Measurements from ENCODE around the gene TMEM176B. TPM values are rescaled to one million over a fixed set of nuclear protein-coding genes. Genes with fewer than 3 reads are reported as not detected.

TMEM176B gene
- total RNA-seq, 4 donors from 2014 or later: 30.4 to 369 (median 224) TPM

GRCh38 chr7:150748376-150748775 lies 51.8 kb downstream of the TMEM176B start:
- Histone ChIP-seq H3K36me3 (no peaks in the 10 kb centered on the region), H3K27me3 (no peaks in the 10 kb centered on the region), H3K9me3 (no peaks in the 10 kb centered on the region), H3K4me1 (no peaks in the 10 kb centered on the region), H3K4me3 (no peak overlapping the region), H3K27ac (no peak overlapping the region)
- in situ Hi-C loops (cut with MboI; ENCODE audit: low pct_ligation_motif_present in 1 of 4, low pct_unique_long_range_greater_than_20kb in 1 of 4, low sequenced_read_pairs in 3 of 4): loop anchor here in 2 of 4 donors (10.0 to 25.0 kb wide), 2 partner anchors 286 to 294 kb away; partner anchors contain the start of gene GIMAP8 (in 2 of the 2)
- no peak for DNase-seq
- WGBS, 2 donors (ENCODE audit: low coverage in 1 of 2): 69 to 77% methylated on average over 4 of the region's 4 CpGs
- intact Hi-C loops (cut with DNase I; ENCODE audit: low total_unique reads): no loop called here
- no peak for TF ChIP-seq EP300 (IDR thresholded peaks at IDR 0.05; ENCODE audit: low read depth)
- TF ChIP-seq POLR2A (IDR thresholded peaks at IDR 0.05): no peak
- TF ChIP-seq POLR2AphosphoS5 (IDR thresholded peaks at IDR 0.05): no peak
- TF ChIP-seq, protein P1, sequence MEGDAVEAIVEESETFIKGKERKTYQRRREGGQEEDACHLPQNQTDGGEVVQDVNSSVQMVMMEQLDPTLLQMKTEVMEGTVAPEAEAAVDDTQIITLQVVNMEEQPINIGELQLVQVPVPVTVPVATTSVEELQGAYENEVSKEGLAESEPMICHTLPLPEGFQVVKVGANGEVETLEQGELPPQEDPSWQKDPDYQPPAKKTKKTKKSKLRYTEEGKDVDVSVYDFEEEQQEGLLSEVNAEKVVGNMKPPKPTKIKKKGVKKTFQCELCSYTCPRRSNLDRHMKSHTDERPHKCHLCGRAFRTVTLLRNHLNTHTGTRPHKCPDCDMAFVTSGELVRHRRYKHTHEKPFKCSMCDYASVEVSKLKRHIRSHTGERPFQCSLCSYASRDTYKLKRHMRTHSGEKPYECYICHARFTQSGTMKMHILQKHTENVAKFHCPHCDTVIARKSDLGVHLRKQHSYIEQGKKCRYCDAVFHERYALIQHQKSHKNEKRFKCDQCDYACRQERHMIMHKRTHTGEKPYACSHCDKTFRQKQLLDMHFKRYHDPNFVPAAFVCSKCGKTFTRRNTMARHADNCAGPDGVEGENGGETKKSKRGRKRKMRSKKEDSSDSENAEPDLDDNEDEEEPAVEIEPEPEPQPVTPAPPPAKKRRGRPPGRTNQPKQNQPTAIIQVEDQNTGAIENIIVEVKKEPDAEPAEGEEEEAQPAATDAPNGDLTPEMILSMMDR (IDR thresholded peaks at IDR 0.05): no peak

GRCh38 chr7:150746921-150747320 lies 53.2 kb downstream of the TMEM176B start:
- Histone ChIP-seq H3K36me3 (no peaks in the 10 kb centered on the region), H3K4me1 (peaks cover 0 to 6% (median 0%) of the 10 kb centered on the region in 4 donors), H3K27ac (no peak overlapping the region), H3K4me3 (no peak overlapping the region), H3K9me3 (no peaks in the 10 kb centered on the region), H3K27me3 (no peaks in the 10 kb centered on the region)
- in situ Hi-C loops (cut with MboI; ENCODE audit: low pct_ligation_motif_present in 1 of 4, low pct_unique_long_range_greater_than_20kb in 1 of 4, low sequenced_read_pairs in 3 of 4) (loop anchor here in 2 of 4 donors (10.0 to 25.0 kb wide), 2 partner anchors 285 to 292 kb away; partner anchors contain the start of gene GIMAP8 (in 2 of the 2)), intact Hi-C loops (cut with DNase I; ENCODE audit: low total_unique reads) (no loop called here)
- 96 to 100% methylated on average over 1 to 6 of the region's 6 CpGs for WGBS, 2 donors (ENCODE audit: low coverage in 1 of 2)
- TF ChIP-seq POLR2A (IDR thresholded peaks at IDR 0.05): no peak
- TF ChIP-seq, protein P1 (IDR thresholded peaks at IDR 0.05): no peak
- TF ChIP-seq POLR2AphosphoS5 (IDR thresholded peaks at IDR 0.05): no peak
- TF ChIP-seq EP300 (IDR thresholded peaks at IDR 0.05; ENCODE audit: low read depth): no peak
- DNase-seq: no peak

DNA sequence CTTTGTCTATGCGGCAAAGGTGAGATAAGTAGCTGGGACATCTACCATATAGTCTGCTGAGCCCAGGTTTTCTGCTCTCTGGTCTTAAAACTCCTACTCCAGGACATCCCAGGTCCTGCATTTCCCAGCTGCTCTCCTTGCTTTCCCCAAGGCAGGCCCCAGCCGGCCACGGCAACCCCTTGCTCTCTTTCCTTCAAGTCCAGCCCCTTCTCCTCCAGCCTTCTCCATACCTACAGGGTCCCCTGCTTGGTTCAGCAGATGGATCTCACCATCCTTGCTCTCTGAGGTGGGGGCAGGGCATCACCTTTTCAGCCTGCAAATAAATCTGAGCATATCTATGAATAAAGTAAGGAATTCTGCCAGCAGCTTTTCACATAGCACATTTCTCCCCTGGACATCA lies 54.3 kb downstream of the TMEM176B start:
- WGBS, 2 donors (ENCODE audit: low coverage in 1 of 2): 70 to 72% methylated on average over 3 of the region's 3 CpGs
- in situ Hi-C loops (cut with MboI; ENCODE audit: low pct_ligation_motif_present in 1 of 4, low pct_unique_long_range_greater_than_20kb in 1 of 4, low sequenced_read_pairs in 3 of 4) (loop anchor here in 2 of 4 donors (10.0 to 25.0 kb wide), 2 partner anchors 284 to 291 kb away; partner anchors contain the start of gene GIMAP8 (in 2 of the 2)), intact Hi-C loops (cut with DNase I; ENCODE audit: low total_unique reads) (no loop called here)
- no peak for DNase-seq
- H3K36me3 ChIP-seq: no peaks in the 10 kb centered on the region
- peaks cover 0 to 6% (median 0%) of the 10 kb centered on the region in 4 donors for H3K4me1 ChIP-seq
- H3K27ac ChIP-seq: no peak overlapping the region
- no peaks in the 10 kb centered on the region for H3K27me3 ChIP-seq
- H3K9me3 ChIP-seq: no peaks in the 10 kb centered on the region
- no peak overlapping the region for H3K4me3 ChIP-seq
- TF ChIP-seq, protein P1 (IDR thresholded peaks at IDR 0.05): no peak
- no peak for TF ChIP-seq EP300 (IDR thresholded peaks at IDR 0.05; ENCODE audit: low read depth)
- TF ChIP-seq POLR2AphosphoS5 (IDR thresholded peaks at IDR 0.05): no peak
- no peak for TF ChIP-seq POLR2A (IDR thresholded peaks at IDR 0.05)

GRCh38 chr7:150745086-150745485 lies 55.1 kb downstream of the TMEM176B start:
- TF ChIP-seq POLR2A (IDR thresholded peaks at IDR 0.05) (no peak), EP300 (IDR thresholded peaks at IDR 0.05; ENCODE audit: low read depth) (no peak), POLR2AphosphoS5 (IDR thresholded peaks at IDR 0.05) (no peak)
- TF ChIP-seq, protein P1 (IDR thresholded peaks at IDR 0.05): no peak
- Histone ChIP-seq H3K9me3 (no peaks in the 10 kb centered on the region), H3K27me3 (no peaks in the 10 kb centered on the region), H3K36me3 (no peaks in the 10 kb centered on the region), H3K4me3 (no peak overlapping the region), H3K4me1 (peaks cover 0 to 6% (median 0%) of the 10 kb centered on the region in 4 donors), H3K27ac (peak overlapping the region in 1 of 4 donors; percentile 17)
- 80 to 85% methylated on average over 2 to 5 of the region's 5 CpGs for WGBS, 2 donors (ENCODE audit: low coverage in 1 of 2)
- in situ Hi-C loops (cut with MboI; ENCODE audit: low pct_ligation_motif_present in 1 of 4, low pct_unique_long_range_greater_than_20kb in 1 of 4, low sequenced_read_pairs in 3 of 4) (loop anchor here in 2 of 4 donors (10.0 to 25.0 kb wide), 2 partner anchors 283 to 290 kb away; partner anchors contain the start of gene GIMAP8 (in 2 of the 2)), intact Hi-C loops (cut with DNase I; ENCODE audit: low total_unique reads) (no loop called here)
- DNase-seq: no peak

Data from transverse colon (tissue), 4 donors.